HepG2 (cell line): ENCODE measurements around the gene EARS2. TPM values are rescaled to one million over a fixed set of nuclear protein-coding genes. Genes with fewer than 3 reads are reported as not detected.

ENCODE experiments used
- AKAP8 ChIP-seq: sonication (generic); formaldehyde crosslinking; IDR thresholded peaks from 2 replicates; pipeline ENCODE4 v1.5.1; 2020; ENCODE audit warnings: mild to moderate bottlenecking, missing genetic modification reagents
- CBFB ChIP-seq: sonication (generic); formaldehyde crosslinking; IDR thresholded peaks from 2 replicates; pipeline ENCODE4 v1.4.0; 2020; ENCODE audit warnings: missing genetic modification reagents
- DMTF1 ChIP-seq: sonication (generic); formaldehyde crosslinking; IDR thresholded peaks from 2 replicates; pipeline ENCODE4 v1.4.0; 2020; ENCODE audit warnings: mild to moderate bottlenecking, missing genetic modification reagents
- DR1 ChIP-seq: sonication (generic); formaldehyde crosslinking; IDR thresholded peaks from 2 replicates; pipeline ENCODE4 v1.8.0; 2021; ENCODE audit warnings: mild to moderate bottlenecking, missing genetic modification reagents, inconsistent platforms
- ELF4 ChIP-seq: sonication (generic); formaldehyde crosslinking; IDR thresholded peaks from 2 replicates; pipeline ENCODE4 v1.5.0; 2020; ENCODE audit warnings: missing genetic modification reagents, mild to moderate bottlenecking, moderate library complexity, borderline replicate concordance
- MAZ ChIP-seq, 2 experiments: sonication (generic) in 1 of 2; formaldehyde crosslinking in 1 of 2; IDR thresholded peaks; 2 replicates each; pipeline versions ENCODE4 v1.5.0 to v1.6.1; 2012 to 2020; ENCODE audit warnings: low read depth in 2 of 2, mild to moderate bottlenecking in 2 of 2, borderline replicate concordance in 1 of 2, improper control_type of control experiment in 1 of 2, low read length in 1 of 2, missing genetic modification reagents in 1 of 2, moderate library complexity in 1 of 2
- MEIS1 ChIP-seq: sonication (generic); formaldehyde crosslinking; IDR thresholded peaks from 2 replicates; pipeline ENCODE4 v1.9.0; 2021; ENCODE audit warnings: mild to moderate bottlenecking, missing genetic modification reagents, moderate library complexity, borderline replicate concordance
- U2AF1 ChIP-seq: fragments of 200-400 bp; formaldehyde crosslinking; optimal IDR thresholded peaks from 2 replicates; pipeline ENCODE3; 2017; ENCODE audit warnings: mild to moderate bottlenecking, low read depth, low read length
- ZBTB7A ChIP-seq: sonication (generic); formaldehyde crosslinking; IDR thresholded peaks from 2 replicates; pipeline ENCODE4 v1.8.0; 2022; ENCODE audit warnings: mild to moderate bottlenecking, missing genetic modification reagents
- ZBTB7B ChIP-seq: sonication (generic); formaldehyde crosslinking; IDR thresholded peaks from 2 replicates; pipeline ENCODE4 v1.4.0; 2020; ENCODE audit warnings: missing genetic modification reagents
- ZFYVE20 ChIP-seq: sonication (generic); formaldehyde crosslinking; IDR thresholded peaks from 2 replicates; pipeline ENCODE4 v1.8.0; 2023; ENCODE audit warnings: low read depth, mild to moderate bottlenecking, moderate library complexity, missing genetic modification reagents, borderline replicate concordance
- ZKSCAN1 ChIP-seq: fragments of 150-350 bp; IDR thresholded peaks from 2 replicates; pipeline ENCODE4 v1.6.1; 2014; ENCODE audit warnings: low read length
- ZNF296 ChIP-seq: sonication (generic); formaldehyde crosslinking; conservative IDR thresholded peaks from 2 replicates; pipeline ENCODE4 v1.5.0; 2020; ENCODE audit warnings: mild to moderate bottlenecking, missing genetic modification reagents
- ZNF33B ChIP-seq: sonication (generic); formaldehyde crosslinking; IDR thresholded peaks from 2 replicates; pipeline ENCODE4 v1.5.1; 2020; ENCODE audit warnings: mild to moderate bottlenecking, missing genetic modification reagents
- ZNF605 ChIP-seq: sonication (generic); formaldehyde crosslinking; IDR thresholded peaks from 2 replicates; pipeline ENCODE4 v1.8.0; 2022; ENCODE audit warnings: mild to moderate bottlenecking, missing genetic modification reagents
- ZNF678 ChIP-seq: sonication (generic); formaldehyde crosslinking; IDR thresholded peaks from 2 replicates; pipeline ENCODE4 v1.4.0; 2020; ENCODE audit warnings: mild to moderate bottlenecking, missing genetic modification reagents
- ZNF775 ChIP-seq: sonication (generic); formaldehyde crosslinking; IDR thresholded peaks from 2 replicates; pipeline ENCODE4 v1.4.0; 2020; ENCODE audit warnings: missing genetic modification reagents, mild to moderate bottlenecking, moderate library complexity, borderline replicate concordance
- ZNF883 ChIP-seq: sonication (generic); formaldehyde crosslinking; IDR thresholded peaks from 2 replicates; pipeline ENCODE4 v1.5.1; 2020; ENCODE audit warnings: mild to moderate bottlenecking, missing genetic modification reagents; ENCODE audit errors: not compliant biosample characterization
- polyA plus RNA-seq, 8 experiments: library from polyadenylated mRNA; depleted of rRNA in 3 of 8; stranded (reverse) in 7 of 8; unstranded in 1 of 8; fragments of >200 nt; fragmentation: Illumina TruSeq in 4 of 8; extraction: Trizol in 4 of 8; gene quantifications; 2 replicates each; pipeline versions ENCODE4 v1.2.1 to v1.2.3, GENCODE V29; 2011 to 2016; ENCODE audit warnings: low read depth in 4 of 8, missing spikeins in 1 of 8, mixed read lengths in 1 of 8; ENCODE audit not compliant: insufficient read depth in 1 of 8
- total RNA-seq, 5 experiments: library from RNA; depleted of rRNA; stranded (reverse); fragments of >200 nt; fragmentation: Illumina TruSeq; extraction: Trizol; gene quantifications; 2 replicates each; pipeline ENCODE4 v1.2.3, GENCODE V29; 2016; ENCODE audit warnings: low read depth in 1 of 5
- TF ChIP-seq, protein P1 (sequence below): sonication (generic); formaldehyde crosslinking; IDR thresholded peaks from 2 replicates; pipeline ENCODE4 v1.4.0; 2020; ENCODE audit warnings: missing genetic modification reagents
- TF ChIP-seq, protein P2 (sequence below): sonication (generic); formaldehyde crosslinking; IDR thresholded peaks from 2 replicates; pipeline ENCODE4 v1.5.1; 2020; ENCODE audit warnings: missing genetic modification reagents, mild to moderate bottlenecking, borderline replicate concordance
- TF ChIP-seq, protein P3 (sequence below): sonication (generic); formaldehyde crosslinking; conservative IDR thresholded peaks from 2 replicates; pipeline ENCODE4 v1.8.0; 2022; ENCODE audit warnings: missing genetic modification reagents

EARS2 gene
- total and polyA plus RNA-seq, 2 of the 13 experiments (the other 11 are each of a cell fraction or from before 2014, with no cell fraction given): 49.4 to 80.4 TPM

DNA sequence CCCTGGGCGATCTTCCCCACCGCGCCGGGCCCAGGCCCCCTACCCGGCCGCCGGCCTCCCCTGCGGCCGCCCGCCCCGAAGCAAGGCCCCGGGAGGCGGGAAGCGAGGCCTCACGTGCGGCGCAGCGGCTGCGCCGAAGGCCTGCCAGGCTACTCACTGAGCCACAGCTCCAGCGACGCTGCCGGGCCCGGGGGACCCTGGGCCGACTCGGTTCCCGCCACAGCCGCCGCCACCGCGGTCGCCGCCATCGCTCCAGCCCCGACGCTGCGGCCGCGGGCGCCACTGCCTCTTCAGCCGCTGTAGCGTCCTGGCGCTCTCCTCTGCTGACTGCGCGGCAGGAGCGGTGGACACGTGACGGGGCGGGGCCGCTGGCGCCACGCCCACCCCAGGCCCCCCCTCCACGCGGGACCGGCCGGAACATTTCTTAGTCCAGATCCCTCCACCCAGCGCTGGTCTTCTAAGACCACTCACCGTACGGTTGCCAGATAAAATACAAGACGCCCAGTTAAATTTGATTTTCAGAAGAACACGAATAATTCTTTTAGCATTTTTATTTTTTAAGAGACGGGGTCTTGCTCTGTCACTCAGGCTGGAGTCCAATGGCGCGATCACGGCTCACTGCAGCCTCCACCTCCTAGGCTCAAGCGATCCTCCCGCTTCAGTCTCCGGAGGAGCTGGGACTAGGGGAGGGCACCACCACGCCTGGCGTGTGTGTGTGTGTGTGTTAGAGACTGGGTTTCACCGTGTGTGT lies 46.8 kb downstream of the EARS2 start, which contains the start of gene GGA2 (continued):
- peak; percentile 44; the same call in 1 of the 2 replicates for TF ChIP-seq DMTF1 (CRISPR knock-in tag)
- TF ChIP-seq ZNF775 (CRISPR knock-in tag): peak; percentile 55
- peak; percentile 65; the same call in 1 of the 2 replicates for TF ChIP-seq DR1 (CRISPR knock-in tag)
- TF ChIP-seq ZKSCAN1: no peak
- peak; percentile 79; the same call in 1 of the 2 replicates for TF ChIP-seq CBFB (CRISPR knock-in tag)
- TF ChIP-seq, protein P1, sequence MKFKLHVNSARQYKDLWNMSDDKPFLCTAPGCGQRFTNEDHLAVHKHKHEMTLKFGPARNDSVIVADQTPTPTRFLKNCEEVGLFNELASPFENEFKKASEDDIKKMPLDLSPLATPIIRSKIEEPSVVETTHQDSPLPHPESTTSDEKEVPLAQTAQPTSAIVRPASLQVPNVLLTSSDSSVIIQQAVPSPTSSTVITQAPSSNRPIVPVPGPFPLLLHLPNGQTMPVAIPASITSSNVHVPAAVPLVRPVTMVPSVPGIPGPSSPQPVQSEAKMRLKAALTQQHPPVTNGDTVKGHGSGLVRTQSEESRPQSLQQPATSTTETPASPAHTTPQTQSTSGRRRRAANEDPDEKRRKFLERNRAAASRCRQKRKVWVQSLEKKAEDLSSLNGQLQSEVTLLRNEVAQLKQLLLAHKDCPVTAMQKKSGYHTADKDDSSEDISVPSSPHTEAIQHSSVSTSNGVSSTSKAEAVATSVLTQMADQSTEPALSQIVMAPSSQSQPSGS (CRISPR knock-in tag): peak; percentile 83; the same call in 1 of the 2 replicates
- peak; percentile 79; the same call in 1 of the 2 replicates for TF ChIP-seq ZNF33B (CRISPR knock-in tag)
- TF ChIP-seq ZFYVE20: no peak; the same call in 1 of the 2 replicates
- TF ChIP-seq MAZ (IDR thresholded peaks at IDR 0.05; ENCODE audit: borderline replicate concordance, low read depth, low read length): peak; percentile 76
- TF ChIP-seq MAZ (CRISPR knock-in tag; IDR thresholded peaks at IDR 0.05; ENCODE audit: low read depth): peak; percentile 91; the same call in 1 of the 2 replicates
- TF ChIP-seq U2AF1: no peak
- TF ChIP-seq, protein P2, sequence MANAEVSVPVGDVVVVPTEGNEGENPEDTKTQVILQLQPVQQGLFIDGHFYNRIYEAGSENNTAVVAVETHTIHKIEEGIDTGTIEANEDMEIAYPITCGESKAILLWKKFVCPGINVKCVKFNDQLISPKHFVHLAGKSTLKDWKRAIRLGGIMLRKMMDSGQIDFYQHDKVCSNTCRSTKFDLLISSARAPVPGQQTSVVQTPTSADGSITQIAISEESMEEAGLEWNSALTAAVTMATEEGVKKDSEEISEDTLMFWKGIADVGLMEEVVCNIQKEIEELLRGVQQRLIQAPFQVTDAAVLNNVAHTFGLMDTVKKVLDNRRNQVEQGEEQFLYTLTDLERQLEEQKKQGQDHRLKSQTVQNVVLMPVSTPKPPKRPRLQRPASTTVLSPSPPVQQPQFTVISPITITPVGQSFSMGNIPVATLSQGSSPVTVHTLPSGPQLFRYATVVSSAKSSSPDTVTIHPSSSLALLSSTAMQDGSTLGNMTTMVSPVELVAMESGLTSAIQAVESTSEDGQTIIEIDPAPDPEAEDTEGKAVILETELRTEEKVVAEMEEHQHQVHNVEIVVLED (CRISPR knock-in tag): peak; percentile 65; the same call in 1 of the 2 replicates
- TF ChIP-seq ZNF605 (CRISPR knock-in tag): peak; percentile 72; the same call in 1 of the 2 replicates
- TF ChIP-seq ZNF678 (CRISPR knock-in tag): peak; percentile 52
- peak; percentile 97 for TF ChIP-seq AKAP8 (CRISPR knock-in tag)
- peak; percentile 86; the same call in 1 of the 2 replicates for TF ChIP-seq MEIS1 (CRISPR knock-in tag)
- TF ChIP-seq, protein P3, sequence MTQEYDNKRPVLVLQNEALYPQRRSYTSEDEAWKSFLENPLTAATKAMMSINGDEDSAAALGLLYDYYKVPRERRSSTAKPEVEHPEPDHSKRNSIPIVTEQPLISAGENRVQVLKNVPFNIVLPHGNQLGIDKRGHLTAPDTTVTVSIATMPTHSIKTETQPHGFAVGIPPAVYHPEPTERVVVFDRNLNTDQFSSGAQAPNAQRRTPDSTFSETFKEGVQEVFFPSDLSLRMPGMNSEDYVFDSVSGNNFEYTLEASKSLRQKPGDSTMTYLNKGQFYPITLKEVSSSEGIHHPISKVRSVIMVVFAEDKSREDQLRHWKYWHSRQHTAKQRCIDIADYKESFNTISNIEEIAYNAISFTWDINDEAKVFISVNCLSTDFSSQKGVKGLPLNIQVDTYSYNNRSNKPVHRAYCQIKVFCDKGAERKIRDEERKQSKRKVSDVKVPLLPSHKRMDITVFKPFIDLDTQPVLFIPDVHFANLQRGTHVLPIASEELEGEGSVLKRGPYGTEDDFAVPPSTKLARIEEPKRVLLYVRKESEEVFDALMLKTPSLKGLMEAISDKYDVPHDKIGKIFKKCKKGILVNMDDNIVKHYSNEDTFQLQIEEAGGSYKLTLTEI: no peak
- no peak for TF ChIP-seq ELF4 (CRISPR knock-in tag)
- peak; percentile 29; the same call in 1 of the 2 replicates for TF ChIP-seq ZNF296 (CRISPR knock-in tag)
- peak; percentile 68 for TF ChIP-seq ZNF883 (CRISPR knock-in tag)
- TF ChIP-seq ZBTB7A (CRISPR knock-in tag): peak; percentile 75
- peak; percentile 68; the same call in 1 of the 2 replicates for TF ChIP-seq ZBTB7B
